SHP77 treated with DMSO at 0.1 percent for 48 hours (cell line): ENCODE results near the gene AOAH.
A peak's percentile ranks its signal among the peaks of the same experiment; 100 is the strongest.

Source experiments
- DNase-seq: peaks from one replicate; lab custom pipeline; 2025; lab: John Stamatoyannopoulos, UW

The AOAH gene

GRCh38 chr7:36691983-36692382 is 32.3 kb downstream of the AOAH start:
- no peak for DNase-seq

GRCh38 chr7:36690514-36691187 is 33.6 kb downstream of the AOAH start:
- DNase-seq = no peak

- no peak for DNase-seq
Observed at GRCh38 chr7:36690041-36690440, 34.3 kb downstream of the AOAH start.

GRCh38 chr7:36686499-36686898 is 37.8 kb downstream of the AOAH start:
- DNase-seq = no peak

GRCh38 chr7:36684954-36685353 is 39.3 kb downstream of the AOAH start:
- no peak for DNase-seq

GRCh38 chr7:36683695-36684357 is 40.5 kb downstream of the AOAH start:
- no peak for DNase-seq

GRCh38 chr7:36683111-36683510 is 41.2 kb downstream of the AOAH start:
- DNase-seq = no peak

- DNase-seq = no peak
Observed at GRCh38 chr7:36682102-36682501, 42.2 kb downstream of the AOAH start.

- DNase-seq = no peak
Observed at GRCh38 chr7:36677769-36678437, 46.4 kb downstream of the AOAH start.

- no peak for DNase-seq
Observed at GRCh38 chr7:36673703-36674102, 50.6 kb downstream of the AOAH start.

- no peak for DNase-seq
Observed at GRCh38 chr7:36671432-36671829, 52.9 kb downstream of the AOAH start.

- DNase-seq = peak; percentile 62
Observed at GRCh38 chr7:36670585-36671431, 53.5 kb downstream of the AOAH start.

GRCh38 chr7:36668750-36669149 is 55.5 kb downstream of the AOAH start:
- no peak for DNase-seq

GRCh38 chr7:36668080-36668479 is 56.2 kb downstream of the AOAH start:
- no peak for DNase-seq

GRCh38 chr7:36667007-36667745 is 57.1 kb downstream of the AOAH start:
- no peak for DNase-seq

- DNase-seq = no peak
Observed at GRCh38 chr7:36663481-36663880, 60.8 kb downstream of the AOAH start.

GRCh38 chr7:36661135-36661840 is 63.0 kb downstream of the AOAH start:
- DNase-seq = no peak

- no peak for DNase-seq
Observed at GRCh38 chr7:36659638-36660341, 64.5 kb downstream of the AOAH start.

GRCh38 chr7:36659172-36659516 is 65.2 kb downstream of the AOAH start:
- DNase-seq = peak; percentile 44

- DNase-seq = no peak
Observed at GRCh38 chr7:36658335-36659171, 65.7 kb downstream of the AOAH start.
